WTC11 (cell line): ENCODE data around the gene SSTR1.
A peak's percentile ranks its signal among the peaks of the same experiment; 100 is the strongest.

Experiments used
- ATF2 ChIP-seq: sonication (generic); formaldehyde crosslinking; IDR thresholded peaks from 2 replicates; pipeline ENCODE4 v1.8.1; 2022; ENCODE audit warnings: low read depth, missing genetic modification reagents, borderline replicate concordance
- CTCF ChIP-seq: fragments of 200-600 bp; IDR thresholded peaks from 2 replicates; pipeline ENCODE4 v1.8.0; 2022; ENCODE audit warnings: antibody characterized with exemption
- ELF4 ChIP-seq: sonication (generic); formaldehyde crosslinking; IDR thresholded peaks from 2 replicates; pipeline ENCODE4 v1.8.1; 2022; ENCODE audit warnings: low read depth, mild to moderate bottlenecking, moderate library complexity, missing genetic modification reagents
- FOXP4 ChIP-seq: sonication (generic); formaldehyde crosslinking; IDR thresholded peaks from 2 replicates; pipeline ENCODE4 v1.8.0; 2022; ENCODE audit warnings: mild to moderate bottlenecking, missing genetic modification reagents
- IRF2 ChIP-seq: sonication (generic); formaldehyde crosslinking; IDR thresholded peaks from 2 replicates; pipeline ENCODE4 v1.8.0; 2022; ENCODE audit warnings: low read depth, missing genetic modification reagents, borderline replicate concordance
- MLX ChIP-seq: sonication (generic); formaldehyde crosslinking; IDR thresholded peaks from 2 replicates; pipeline ENCODE4 v1.8.1; 2023; ENCODE audit warnings: mild to moderate bottlenecking, missing genetic modification reagents, moderate library complexity
- NR1H2 ChIP-seq: sonication (generic); formaldehyde crosslinking; IDR thresholded peaks from 2 replicates; pipeline ENCODE4 v1.9.0; 2021; ENCODE audit warnings: mild to moderate bottlenecking, moderate library complexity, missing genetic modification reagents
- NR2C2 ChIP-seq: sonication (generic); formaldehyde crosslinking; IDR thresholded peaks from 2 replicates; pipeline ENCODE4 v1.8.0; 2022; ENCODE audit warnings: mild to moderate bottlenecking, missing genetic modification reagents
- PRDM15 ChIP-seq: sonication (generic); formaldehyde crosslinking; IDR thresholded peaks from 2 replicates; pipeline ENCODE4 v1.8.0; 2022; ENCODE audit warnings: missing genetic modification reagents
- SP1 ChIP-seq: sonication (generic); formaldehyde crosslinking; conservative IDR thresholded peaks from 2 replicates; pipeline ENCODE4 v1.8.1; 2022; ENCODE audit warnings: missing genetic modification reagents
- TCF7 ChIP-seq: sonication (generic); formaldehyde crosslinking; IDR thresholded peaks from 2 replicates; pipeline ENCODE4 v1.8.0; 2022; ENCODE audit warnings: mild to moderate bottlenecking, low read depth, missing genetic modification reagents, moderate library complexity
- USF2 ChIP-seq: sonication (generic); formaldehyde crosslinking; IDR thresholded peaks from 2 replicates; pipeline ENCODE4 v1.8.1; 2023; ENCODE audit warnings: mild to moderate bottlenecking, missing genetic modification reagents, moderate library complexity
- ZNF416 ChIP-seq: fragments of 250-450 bp; sonication (Bioruptor Pico); IDR thresholded peaks from 2 replicates; pipeline ENCODE4 v1.9.0; 2021; ENCODE audit warnings: mild to moderate bottlenecking, inconsistent platforms

- no peak for TF ChIP-seq USF2 (CRISPR knock-in tag)
- TF ChIP-seq MLX (CRISPR knock-in tag) = no peak
- no peak for TF ChIP-seq FOXP4 (CRISPR knock-in tag)
- TF ChIP-seq ZNF416 = peak; percentile 82; the same call in 1 of the 2 replicates
- no peak for TF ChIP-seq CTCF
- TF ChIP-seq IRF2 = no peak
- TF ChIP-seq NR2C2 (CRISPR knock-in tag) = no peak
- no peak for TF ChIP-seq SP1 (CRISPR knock-in tag)
- TF ChIP-seq PRDM15 (CRISPR knock-in tag) = no peak
- no peak for TF ChIP-seq NR1H2
- no peak for TF ChIP-seq ELF4
- no peak for TF ChIP-seq ATF2 (CRISPR knock-in tag)
- no peak for TF ChIP-seq TCF7 (CRISPR knock-in tag)
Observed at GRCh38 chr14:38197784-38198335, 9.8 kb upstream of the SSTR1 start.
